Ovary (tissue), 3 donors: ENCODE measurements around the gene POU2F3.

Experiments
- POLR2A ChIP-seq: fragments of 450-650 bp; IDR thresholded peaks from one replicate; pipeline ENCODE4 v1.6.1; 2017; ENCODE audit warnings: antibody characterized with exemption, mild to moderate bottlenecking, moderate library complexity
- TF ChIP-seq, protein P1 (sequence below), 3 donors: fragments of 450-650 bp in 2 of 3; fragments of 200-600 bp in 1 of 3; IDR thresholded peaks; one replicate each; pipeline versions ENCODE4 v1.5.1 to v1.8.0; 2016 to 2022; ENCODE audit warnings: antibody characterized with exemption in 3 of 3, mild to moderate bottlenecking in 1 of 3
- donor health status: DM: no; HTN: no; CAD: no.

DNA sequence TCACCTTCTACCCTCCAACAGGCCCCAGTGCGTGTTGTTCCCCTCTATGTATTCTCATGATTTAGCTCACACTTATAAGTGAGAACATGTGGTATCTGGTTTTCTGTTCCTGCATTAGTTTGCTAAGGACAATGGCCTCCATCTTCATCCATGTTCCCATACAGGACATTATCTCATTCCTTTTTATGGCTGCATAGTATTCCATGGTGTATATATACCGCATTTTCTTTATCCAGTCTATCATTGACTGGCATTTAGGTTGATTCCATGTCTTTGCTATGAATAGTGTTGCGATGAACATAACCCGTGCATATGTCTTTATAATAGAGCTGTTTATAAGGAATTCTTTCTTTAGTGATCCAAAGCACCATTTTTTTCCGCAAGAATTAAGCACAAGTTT, 56.6 kb downstream of the POU2F3 start:
- TF ChIP-seq, protein P1, sequence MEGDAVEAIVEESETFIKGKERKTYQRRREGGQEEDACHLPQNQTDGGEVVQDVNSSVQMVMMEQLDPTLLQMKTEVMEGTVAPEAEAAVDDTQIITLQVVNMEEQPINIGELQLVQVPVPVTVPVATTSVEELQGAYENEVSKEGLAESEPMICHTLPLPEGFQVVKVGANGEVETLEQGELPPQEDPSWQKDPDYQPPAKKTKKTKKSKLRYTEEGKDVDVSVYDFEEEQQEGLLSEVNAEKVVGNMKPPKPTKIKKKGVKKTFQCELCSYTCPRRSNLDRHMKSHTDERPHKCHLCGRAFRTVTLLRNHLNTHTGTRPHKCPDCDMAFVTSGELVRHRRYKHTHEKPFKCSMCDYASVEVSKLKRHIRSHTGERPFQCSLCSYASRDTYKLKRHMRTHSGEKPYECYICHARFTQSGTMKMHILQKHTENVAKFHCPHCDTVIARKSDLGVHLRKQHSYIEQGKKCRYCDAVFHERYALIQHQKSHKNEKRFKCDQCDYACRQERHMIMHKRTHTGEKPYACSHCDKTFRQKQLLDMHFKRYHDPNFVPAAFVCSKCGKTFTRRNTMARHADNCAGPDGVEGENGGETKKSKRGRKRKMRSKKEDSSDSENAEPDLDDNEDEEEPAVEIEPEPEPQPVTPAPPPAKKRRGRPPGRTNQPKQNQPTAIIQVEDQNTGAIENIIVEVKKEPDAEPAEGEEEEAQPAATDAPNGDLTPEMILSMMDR (IDR thresholded peaks at IDR 0.05) = no peak
- no peak for TF ChIP-seq POLR2A
